ENCODE measurements around the gene NUDT4B.
"Not testable (repeated sequence)": the region's sequence is repeated elsewhere in the genome, so short reads cannot be mapped to it uniquely, and the experiment has no call there.

DNA sequence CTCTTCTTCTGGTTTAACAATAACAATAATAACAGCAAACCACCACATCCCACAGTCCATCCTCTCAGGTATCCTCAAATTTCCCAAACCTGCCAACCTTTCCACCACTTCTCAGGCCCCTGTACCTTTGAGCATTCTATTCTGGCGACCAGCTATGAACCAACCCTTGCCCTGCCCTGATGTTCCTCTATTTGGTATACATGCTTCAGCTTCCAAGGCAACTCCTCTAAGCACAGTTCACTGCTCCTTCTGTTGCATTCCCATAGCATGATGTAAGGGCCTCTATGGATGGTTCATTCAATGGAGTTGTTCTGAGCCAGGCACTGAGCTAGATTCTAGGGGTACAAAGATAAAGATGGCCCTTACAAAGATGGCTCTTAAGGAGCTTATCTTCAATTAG is 46.3 kb upstream of the NUDT4B start:
- TF ChIP-seq, protein P1, sequence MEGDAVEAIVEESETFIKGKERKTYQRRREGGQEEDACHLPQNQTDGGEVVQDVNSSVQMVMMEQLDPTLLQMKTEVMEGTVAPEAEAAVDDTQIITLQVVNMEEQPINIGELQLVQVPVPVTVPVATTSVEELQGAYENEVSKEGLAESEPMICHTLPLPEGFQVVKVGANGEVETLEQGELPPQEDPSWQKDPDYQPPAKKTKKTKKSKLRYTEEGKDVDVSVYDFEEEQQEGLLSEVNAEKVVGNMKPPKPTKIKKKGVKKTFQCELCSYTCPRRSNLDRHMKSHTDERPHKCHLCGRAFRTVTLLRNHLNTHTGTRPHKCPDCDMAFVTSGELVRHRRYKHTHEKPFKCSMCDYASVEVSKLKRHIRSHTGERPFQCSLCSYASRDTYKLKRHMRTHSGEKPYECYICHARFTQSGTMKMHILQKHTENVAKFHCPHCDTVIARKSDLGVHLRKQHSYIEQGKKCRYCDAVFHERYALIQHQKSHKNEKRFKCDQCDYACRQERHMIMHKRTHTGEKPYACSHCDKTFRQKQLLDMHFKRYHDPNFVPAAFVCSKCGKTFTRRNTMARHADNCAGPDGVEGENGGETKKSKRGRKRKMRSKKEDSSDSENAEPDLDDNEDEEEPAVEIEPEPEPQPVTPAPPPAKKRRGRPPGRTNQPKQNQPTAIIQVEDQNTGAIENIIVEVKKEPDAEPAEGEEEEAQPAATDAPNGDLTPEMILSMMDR (IDR thresholded peaks at IDR 0.05): not testable (repeated sequence)
- not testable (repeated sequence) for TF ChIP-seq EP300 (IDR thresholded peaks at IDR 0.05; ENCODE audit: low read depth)

All from transverse colon (tissue), 3 donors.